PC-3 (cell line): ENCODE results near the gene GPC1.

Experiments used
- EZH2 ChIP-seq: fragments of 300-600 bp; sonication (generic); IDR thresholded peaks from one replicate; pipeline ENCODE4 v1.6.1; 2017; ENCODE audit warnings: antibody characterized with exemption, mild to moderate bottlenecking, low read length; ENCODE audit not compliant: unreplicated experiment
- EZH2phosphoT487 ChIP-seq: fragments of 300-600 bp; sonication (generic); IDR thresholded peaks from 2 replicates; pipeline ENCODE4 v1.6.1; 2018; ENCODE audit warnings: mild to moderate bottlenecking, antibody characterized with exemption, low read length, borderline replicate concordance
- TF ChIP-seq, protein P1 (sequence below): fragments of 300-600 bp; sonication (generic); conservative IDR thresholded peaks from 2 replicates; pipeline ENCODE4 v1.5.1; 2017; ENCODE audit warnings: antibody characterized with exemption, low read depth, mild to moderate bottlenecking, low read length

GRCh38 chr2:240405684-240406313 lies 29.7 kb upstream of the GPC1 start:
- TF ChIP-seq, protein P1, sequence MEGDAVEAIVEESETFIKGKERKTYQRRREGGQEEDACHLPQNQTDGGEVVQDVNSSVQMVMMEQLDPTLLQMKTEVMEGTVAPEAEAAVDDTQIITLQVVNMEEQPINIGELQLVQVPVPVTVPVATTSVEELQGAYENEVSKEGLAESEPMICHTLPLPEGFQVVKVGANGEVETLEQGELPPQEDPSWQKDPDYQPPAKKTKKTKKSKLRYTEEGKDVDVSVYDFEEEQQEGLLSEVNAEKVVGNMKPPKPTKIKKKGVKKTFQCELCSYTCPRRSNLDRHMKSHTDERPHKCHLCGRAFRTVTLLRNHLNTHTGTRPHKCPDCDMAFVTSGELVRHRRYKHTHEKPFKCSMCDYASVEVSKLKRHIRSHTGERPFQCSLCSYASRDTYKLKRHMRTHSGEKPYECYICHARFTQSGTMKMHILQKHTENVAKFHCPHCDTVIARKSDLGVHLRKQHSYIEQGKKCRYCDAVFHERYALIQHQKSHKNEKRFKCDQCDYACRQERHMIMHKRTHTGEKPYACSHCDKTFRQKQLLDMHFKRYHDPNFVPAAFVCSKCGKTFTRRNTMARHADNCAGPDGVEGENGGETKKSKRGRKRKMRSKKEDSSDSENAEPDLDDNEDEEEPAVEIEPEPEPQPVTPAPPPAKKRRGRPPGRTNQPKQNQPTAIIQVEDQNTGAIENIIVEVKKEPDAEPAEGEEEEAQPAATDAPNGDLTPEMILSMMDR = no peak
- TF ChIP-seq EZH2phosphoT487 = no peak
- TF ChIP-seq EZH2 = no peak
